NT2/D1 (cell line): ENCODE measurements around the gene DAPK1.

Source experiments
- SUZ12 ChIP-seq: IDR thresholded peaks from 2 replicates; pipeline ENCODE4 v1.6.1; 2011; ENCODE audit not compliant: insufficient read length, insufficient read depth; ENCODE audit errors: extremely low read depth
- YY1 ChIP-seq: IDR thresholded peaks from 2 replicates; pipeline ENCODE4 v1.6.1; 2011; ENCODE audit not compliant: insufficient read length, insufficient read depth
- ZNF274 ChIP-seq: IDR thresholded peaks from 2 replicates; pipeline ENCODE4 v1.6.1; 2011; ENCODE audit warnings: mild to moderate bottlenecking, low read depth, low read length

GRCh38 chr9:87525546-87526303, 28.1 kb downstream of the DAPK1 start:
- TF ChIP-seq YY1, result no peak
- no peak for TF ChIP-seq ZNF274
- no peak for TF ChIP-seq SUZ12
